ENCODE data around the gene SGK1.
"Not testable (repeated sequence)": the region's sequence is repeated elsewhere in the genome, so short reads cannot be mapped to it uniquely, and the experiment has no call there.

The SGK1 gene

GRCh38 chr6:134216301-134217010, 101.5 kb downstream of the SGK1 start:
- no peak for DNase-seq

GRCh38 chr6:134213410-134213809, 104.5 kb downstream of the SGK1 start:
- DNase-seq, result not testable (repeated sequence)

DNA sequence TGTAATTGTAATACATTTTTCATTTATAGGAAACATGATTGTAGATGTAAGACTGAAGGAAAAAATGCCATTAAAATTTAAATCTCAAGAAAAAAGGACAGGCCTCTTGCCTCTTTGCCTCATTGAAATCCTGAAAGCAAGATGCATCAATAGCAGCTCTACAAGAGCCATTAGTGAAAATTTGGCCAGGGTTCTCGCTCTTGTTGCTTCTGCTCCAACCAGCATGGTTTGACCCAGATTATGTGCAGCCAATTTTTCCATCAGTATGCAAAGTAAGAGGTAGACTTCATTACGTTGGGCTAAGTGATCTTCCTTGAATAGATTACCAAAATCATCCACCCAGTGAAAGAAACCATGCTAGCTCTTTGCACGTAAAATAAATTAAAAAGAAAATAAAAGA, 106.6 kb downstream of the SGK1 start:
- DNase-seq, result no peak

- DNase-seq, result no peak
These were observed 110.5 kb downstream of the SGK1 start for GRCh38 chr6:134207421-134207820.

GRCh38 chr6:134205366-134205765, 112.5 kb downstream of the SGK1 start:
- no peak for DNase-seq

- not testable (repeated sequence) for DNase-seq
These were observed 113.2 kb downstream of the SGK1 start for GRCh38 chr6:134204759-134205158.

GRCh38 chr6:134204031-134204430, 113.9 kb downstream of the SGK1 start:
- DNase-seq, result no peak

DNA sequence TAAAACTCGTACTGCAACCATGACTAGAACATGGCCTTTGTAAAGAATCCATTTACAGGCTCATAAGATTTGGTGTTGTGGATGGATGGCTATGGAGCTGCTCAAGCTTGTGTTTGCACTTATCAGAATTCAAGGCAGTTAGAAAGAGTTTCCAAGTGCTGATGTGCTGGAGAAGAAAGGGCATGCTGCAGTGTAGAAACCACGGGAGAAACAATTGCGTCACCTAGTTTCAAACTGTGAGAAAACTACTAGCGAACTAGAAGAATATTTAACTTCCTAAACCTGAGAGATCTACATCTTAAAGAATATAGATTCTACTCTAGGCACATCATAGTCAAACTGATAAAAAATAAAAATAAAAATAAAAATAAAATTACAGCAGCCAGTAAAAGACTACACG, 116.2 kb downstream of the SGK1 start:
- no peak for DNase-seq

DNA sequence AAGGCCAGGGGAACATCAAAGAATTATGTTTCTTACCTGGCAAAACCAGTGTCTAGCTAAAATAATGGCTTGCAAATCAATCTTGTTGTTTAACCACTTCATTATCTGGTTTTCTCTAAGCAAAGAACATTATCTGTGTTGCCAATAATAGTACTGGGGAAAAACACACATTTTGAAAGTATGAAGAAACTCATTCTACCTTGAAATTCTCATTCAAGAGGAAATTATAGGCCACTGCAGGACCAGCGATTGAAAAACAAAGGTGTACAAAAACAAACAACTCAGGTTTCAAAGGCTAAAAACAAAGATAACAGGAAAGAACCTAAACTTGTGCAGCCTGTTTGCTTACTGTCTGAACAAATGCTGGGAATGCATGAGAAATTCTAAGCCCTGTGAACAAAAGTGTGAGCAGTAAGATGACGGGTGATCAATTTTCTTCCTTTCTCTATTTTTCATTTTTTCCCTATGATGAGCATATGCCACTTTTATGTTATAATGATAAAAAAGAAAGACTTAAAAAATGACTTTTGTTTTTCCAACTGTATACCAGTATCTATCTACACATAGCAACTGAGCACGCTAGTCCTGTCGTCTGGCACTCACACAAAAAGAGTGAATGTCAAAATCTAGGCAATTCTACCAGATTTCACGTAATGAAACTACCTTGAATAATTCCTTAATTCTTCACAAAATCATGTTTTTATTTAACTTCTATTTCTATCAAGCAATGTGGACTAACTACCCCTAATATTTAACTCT, 117.9 kb downstream of the SGK1 start:
- DNase-seq, result no peak

DNA sequence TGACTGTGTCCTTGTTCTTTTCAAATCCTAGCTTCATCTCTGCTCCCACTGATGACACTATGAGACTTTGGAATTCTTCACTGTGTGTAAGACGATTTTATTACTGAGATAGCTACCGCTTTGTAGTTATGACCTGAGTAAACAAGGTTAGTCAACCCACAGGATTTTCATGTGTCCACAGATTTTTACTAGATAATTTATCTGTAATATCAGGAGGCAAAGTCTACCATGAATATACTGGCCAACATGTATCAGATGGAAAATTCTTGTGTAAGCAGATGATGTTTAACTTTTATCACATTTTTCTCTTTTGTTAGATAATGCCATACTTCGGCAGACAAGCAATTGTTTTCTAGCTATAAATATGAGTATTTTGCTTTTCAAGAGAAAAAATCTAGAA, 119.8 kb downstream of the SGK1 start:
- DNase-seq, result no peak

DNA sequence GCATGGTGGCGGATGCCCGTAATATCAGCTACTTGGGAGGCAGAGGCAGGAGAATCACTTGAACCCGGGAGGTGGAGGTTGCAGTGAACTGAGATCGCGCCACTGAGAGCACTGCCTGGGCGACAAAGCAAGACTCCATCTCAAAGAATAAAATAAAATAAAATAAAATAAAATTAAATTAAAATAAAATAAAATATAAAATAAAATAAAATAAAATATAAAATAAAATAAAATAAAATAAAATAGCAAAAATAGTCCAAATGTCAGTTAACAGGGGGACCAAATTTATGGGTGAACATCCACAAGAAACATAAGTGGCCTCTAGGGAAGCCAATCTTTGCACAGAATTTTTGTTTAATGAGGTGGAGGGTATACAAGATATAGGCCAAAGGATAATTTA, 120.2 kb downstream of the SGK1 start:
- DNase-seq, result not testable (repeated sequence)

DNA sequence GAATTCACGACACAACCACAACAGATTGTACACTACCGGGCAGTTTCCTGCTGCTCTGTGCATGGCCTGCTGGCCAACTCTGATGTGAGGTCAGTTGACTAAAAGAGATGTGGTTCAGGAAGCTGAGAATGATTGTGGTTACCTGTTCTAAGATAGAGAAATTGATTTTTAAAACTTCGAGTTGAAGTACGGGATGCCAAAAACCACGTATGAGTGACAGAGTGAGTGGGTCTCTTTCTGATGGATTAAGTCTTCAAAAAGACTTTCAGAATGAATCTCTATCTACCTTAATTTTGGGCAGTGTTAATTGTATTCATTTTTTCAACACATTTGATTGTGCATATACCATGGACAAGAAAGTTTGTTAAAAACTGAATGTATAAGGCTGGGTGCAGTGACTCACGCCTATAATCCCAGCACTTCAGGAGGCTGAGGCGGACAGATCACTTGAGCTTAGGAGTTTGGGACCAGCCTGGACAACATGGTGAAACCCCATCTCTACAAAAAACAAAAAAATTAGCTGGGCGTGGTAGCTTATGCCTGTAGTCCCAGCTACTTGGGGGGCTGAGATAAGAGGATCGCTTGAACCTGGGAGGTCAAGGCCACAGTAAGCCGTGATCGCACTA, 121.2 kb downstream of the SGK1 start:
- DNase-seq, result no peak

DNA sequence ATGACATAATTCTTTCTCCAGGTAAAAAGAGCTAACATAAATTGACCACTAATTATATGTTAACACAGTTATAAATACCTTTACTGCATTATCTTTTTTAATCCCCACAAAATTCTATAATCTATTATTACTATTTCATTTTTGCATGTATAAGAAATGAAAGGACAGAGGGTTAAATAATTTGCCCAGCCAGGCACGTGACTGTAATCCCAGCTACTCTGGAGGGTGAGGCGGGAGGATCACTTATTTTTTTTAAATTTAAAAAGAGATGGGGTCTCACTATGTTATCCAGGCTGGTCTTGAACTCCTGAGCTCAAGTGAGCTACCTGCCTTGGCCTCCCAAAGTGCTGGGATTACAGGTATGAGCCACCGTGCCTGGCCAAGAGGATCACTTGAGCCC, 121.9 kb downstream of the SGK1 start:
- DNase-seq, result no peak

GRCh38 chr6:134195164-134195906, 122.6 kb downstream of the SGK1 start:
- DNase-seq, result no peak

DNA sequence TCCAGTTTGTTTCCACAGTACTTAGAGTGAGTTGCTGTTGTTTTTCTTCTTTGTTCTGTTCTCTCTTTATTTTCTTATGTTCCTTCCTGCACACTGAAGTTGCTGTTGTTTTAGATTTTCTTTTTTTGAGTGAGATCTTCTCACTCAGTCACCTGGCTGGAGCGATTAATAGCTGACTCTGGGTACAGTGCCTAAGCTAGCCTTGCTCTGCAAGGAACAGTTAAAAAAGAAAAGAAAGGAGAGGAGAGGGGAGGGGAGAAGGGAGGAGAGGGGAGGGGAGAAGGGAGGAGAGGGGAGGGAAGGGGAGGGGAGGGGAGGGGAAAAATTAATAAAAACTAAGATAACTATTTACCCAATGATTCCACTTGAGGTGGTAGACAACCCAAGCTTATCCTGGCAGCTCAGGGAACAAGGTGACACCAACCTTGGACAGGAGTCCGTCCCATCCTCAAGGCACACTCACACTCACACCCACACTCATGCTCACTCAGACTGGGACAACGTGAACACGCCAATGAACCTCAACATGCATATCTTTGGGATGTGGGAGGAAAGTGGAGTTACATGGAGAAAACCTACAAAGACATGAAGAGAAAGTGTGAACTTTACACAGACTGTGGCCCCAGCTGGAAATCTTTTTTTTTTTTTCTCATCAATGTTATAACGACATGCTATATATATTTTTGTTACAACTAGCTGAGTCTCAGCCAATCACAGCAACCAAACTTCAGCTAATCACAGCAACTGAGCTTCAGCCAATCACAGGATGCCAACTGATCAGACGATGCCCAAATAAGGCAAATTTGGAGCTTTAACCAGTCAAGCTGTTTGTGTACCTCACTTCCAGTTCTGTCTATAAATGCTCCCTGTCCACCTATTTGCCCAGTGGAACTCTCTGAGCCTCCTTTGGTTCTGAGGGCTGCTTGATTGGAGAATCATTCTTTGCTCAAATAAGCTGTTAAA, 124.1 kb downstream of the SGK1 start:
- DNase-seq, result no peak

GRCh38 chr6:134192609-134193008, 125.3 kb downstream of the SGK1 start:
- DNase-seq, result not testable (repeated sequence)

- DNase-seq, result no peak
These were observed 127.0 kb downstream of the SGK1 start for GRCh38 chr6:134190883-134191282.

DNA sequence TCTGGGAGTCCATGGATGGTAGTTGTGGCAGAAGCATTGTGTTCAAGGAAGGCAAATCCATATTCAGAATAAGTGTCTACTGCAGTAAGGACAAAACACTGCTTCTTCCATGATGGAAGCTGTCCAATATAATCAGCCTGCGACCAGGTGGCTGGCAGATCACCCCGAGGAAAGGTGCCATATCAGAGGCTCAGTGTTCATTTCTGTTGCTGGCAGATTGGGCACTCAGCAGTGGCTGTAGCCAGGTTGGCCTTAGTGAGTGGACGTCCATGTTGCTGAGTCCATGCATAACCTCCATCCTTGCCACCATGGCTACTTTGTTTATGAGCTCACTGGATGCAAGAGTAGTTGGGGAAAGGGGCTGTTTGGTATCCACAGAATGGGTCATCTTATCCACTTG, 130.2 kb downstream of the SGK1 start:
- DNase-seq, result no peak

DNA sequence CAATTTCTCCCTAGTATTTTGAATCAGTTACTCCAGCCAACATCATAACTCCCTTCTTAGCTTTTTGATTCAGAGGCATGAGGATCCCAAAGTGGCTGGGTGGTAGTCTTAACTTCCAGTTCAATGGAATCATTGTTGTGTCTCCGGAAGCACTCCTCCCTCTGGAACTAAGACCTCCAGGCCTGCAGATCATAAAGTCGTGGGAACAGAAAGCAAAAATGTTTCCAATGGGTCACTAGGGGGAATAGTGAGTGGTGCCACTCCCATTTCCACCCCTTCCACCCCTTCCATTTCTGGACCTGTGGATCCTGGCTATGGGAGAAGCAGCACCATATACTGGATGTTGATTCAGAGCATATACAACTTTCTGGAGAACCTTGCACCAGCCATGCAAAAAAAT, 130.8 kb downstream of the SGK1 start:
- no peak for DNase-seq

- DNase-seq, result no peak
These were observed 131.6 kb downstream of the SGK1 start for GRCh38 chr6:134186355-134186754.

DNA sequence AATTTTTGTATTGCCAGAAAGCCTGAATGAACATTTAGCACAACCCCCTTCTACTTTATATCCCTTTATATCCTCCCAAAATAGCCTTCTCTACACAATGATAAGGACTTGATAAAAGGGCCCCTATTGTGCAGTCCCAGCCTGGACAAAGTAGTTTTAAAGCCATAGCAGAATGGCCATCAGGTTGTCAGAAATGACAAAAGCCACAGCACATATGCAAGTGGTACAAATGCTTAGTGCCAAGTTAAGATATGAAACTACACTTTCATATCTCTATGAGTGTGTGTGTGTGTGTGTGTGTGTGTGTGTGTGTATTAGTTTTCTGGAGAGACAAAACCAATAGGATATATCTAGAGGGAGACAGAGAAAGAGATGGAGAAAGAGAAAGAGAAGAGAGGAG, 132.6 kb downstream of the SGK1 start:
- no peak for DNase-seq

GRCh38 chr6:134183844-134184243, 134.1 kb downstream of the SGK1 start:
- no peak for DNase-seq
